ENCODE data around the gene TLE4.
A peak's percentile ranks its signal among the peaks of the same experiment; 100 is the strongest.

TLE4 gene

GRCh38 chr9:79572032-79572607 lies 355 bp downstream of the TLE4 start:
- peak; percentile 52 for DNase-seq

GRCh38 chr9:79572608-79573411 lies 1.0 kb downstream of the TLE4 start:
- peak; percentile 29 for DNase-seq

- DNase-seq: no peak
These were observed 1.7 kb downstream of the TLE4 start for GRCh38 chr9:79573412-79573923.

- DNase-seq: no peak
These were observed 2.4 kb downstream of the TLE4 start for GRCh38 chr9:79574136-79574535.

GRCh38 chr9:79574781-79575180 lies 3.0 kb downstream of the TLE4 start:
- DNase-seq: no peak

GRCh38 chr9:79575547-79575946 lies 3.8 kb downstream of the TLE4 start:
- DNase-seq: no peak

GRCh38 chr9:79577969-79578723 lies 6.4 kb downstream of the TLE4 start:
- DNase-seq: no peak

- DNase-seq: no peak
These were observed 7.1 kb downstream of the TLE4 start for GRCh38 chr9:79578891-79579290.

GRCh38 chr9:79579624-79580023 lies 7.9 kb downstream of the TLE4 start:
- DNase-seq: no peak

- DNase-seq: no peak
These were observed 8.3 kb downstream of the TLE4 start for GRCh38 chr9:79580055-79580454.

GRCh38 chr9:79581388-79581787 lies 9.6 kb downstream of the TLE4 start:
- no peak for DNase-seq

GRCh38 chr9:79581794-79582193 lies 10.0 kb downstream of the TLE4 start:
- no peak for DNase-seq

GRCh38 chr9:79583952-79584654 lies 12.3 kb downstream of the TLE4 start:
- DNase-seq: peak; percentile 42

- DNase-seq: no peak
These were observed 12.9 kb downstream of the TLE4 start for GRCh38 chr9:79584655-79584982.

- no peak for DNase-seq
These were observed 16.9 kb downstream of the TLE4 start for GRCh38 chr9:79588488-79589223.

GRCh38 chr9:79591458-79591857 lies 19.7 kb downstream of the TLE4 start:
- DNase-seq: no peak

GRCh38 chr9:79592726-79593493 lies 21.1 kb downstream of the TLE4 start:
- no peak for DNase-seq

GRCh38 chr9:79598562-79599345 lies 27.0 kb downstream of the TLE4 start:
- no peak for DNase-seq

GRCh38 chr9:79600466-79600865 lies 28.7 kb downstream of the TLE4 start:
- no peak for DNase-seq

GRCh38 chr9:79603222-79603920 lies 31.6 kb downstream of the TLE4 start:
- DNase-seq: no peak

Data from RPMI8226 (cell line).